GM12872 (cell line): ENCODE measurements around the gene ERBB2.

Experiments
- CTCF ChIP-seq: IDR thresholded peaks from 3 replicates; pipeline ENCODE4 v1.5.1; 2011; ENCODE audit warnings: low read depth, mild to moderate bottlenecking, low read length, moderate library complexity; ENCODE audit not compliant: insufficient read depth

ERBB2 gene

GRCh38 chr17:39777534-39778365, 77.9 kb downstream of the ERBB2 start:
- TF ChIP-seq CTCF: no peak
